ENCODE data around the gene DQX1. TPM values are rescaled to one million over a fixed set of nuclear protein-coding genes. Genes with fewer than 3 reads are reported as not detected.

Gene DQX1
- total and polyA plus RNA-seq, 2 of the 8 experiments (the other 6 are each of a cell fraction or from before 2014, with no cell fraction given), result 0.76 to 1.1 TPM

- TF ChIP-seq ASH2L (IDR thresholded peaks at IDR 0.05; ENCODE audit: low read length) (no peak), CEBPB (IDR thresholded peaks at IDR 0.05; ENCODE audit: low read depth, low read length) (no peak), MAX (IDR thresholded peaks at IDR 0.05) (no peak), SP4 (IDR thresholded peaks at IDR 0.05; ENCODE audit: low read length) (no peak), E2F6 (IDR thresholded peaks at IDR 0.05) (no peak), SIX5 (IDR thresholded peaks at IDR 0.05; ENCODE audit: low read depth, low read length) (no peak), CBX8 (IDR thresholded peaks at IDR 0.05; ENCODE audit: borderline replicate concordance, low read depth, low read length) (no peak), KDM5A (IDR thresholded peaks at IDR 0.05; ENCODE audit: low read length) (no peak)
These were observed 20.4 kb downstream of the DQX1 start (continued) for GRCh38 chr2:74505448-74506246.
